Subcutaneous adipose tissue (tissue), 4 donors: ENCODE measurements around the gene ILK. TPM values are rescaled to one million over a fixed set of nuclear protein-coding genes. Genes with fewer than 3 reads are reported as not detected.

Experiments
- total RNA-seq, 4 donors: library from RNA; depleted of rRNA; stranded (reverse); fragments of >200 nt; gene quantifications; one replicate each; pipeline ENCODE4 v1.1.0, GENCODE V29; 2016
- TF ChIP-seq, protein P1 (sequence below): fragments of 450-650 bp; IDR thresholded peaks from one replicate; pipeline ENCODE4 v1.5.1; 2016; ENCODE audit warnings: low read depth, mild to moderate bottlenecking, control low read depth, antibody characterized with exemption, moderate library complexity

The ILK gene
- total RNA-seq: 100 to 1,000 TPM; 105 to 157 (median 119) TPM

DNA sequence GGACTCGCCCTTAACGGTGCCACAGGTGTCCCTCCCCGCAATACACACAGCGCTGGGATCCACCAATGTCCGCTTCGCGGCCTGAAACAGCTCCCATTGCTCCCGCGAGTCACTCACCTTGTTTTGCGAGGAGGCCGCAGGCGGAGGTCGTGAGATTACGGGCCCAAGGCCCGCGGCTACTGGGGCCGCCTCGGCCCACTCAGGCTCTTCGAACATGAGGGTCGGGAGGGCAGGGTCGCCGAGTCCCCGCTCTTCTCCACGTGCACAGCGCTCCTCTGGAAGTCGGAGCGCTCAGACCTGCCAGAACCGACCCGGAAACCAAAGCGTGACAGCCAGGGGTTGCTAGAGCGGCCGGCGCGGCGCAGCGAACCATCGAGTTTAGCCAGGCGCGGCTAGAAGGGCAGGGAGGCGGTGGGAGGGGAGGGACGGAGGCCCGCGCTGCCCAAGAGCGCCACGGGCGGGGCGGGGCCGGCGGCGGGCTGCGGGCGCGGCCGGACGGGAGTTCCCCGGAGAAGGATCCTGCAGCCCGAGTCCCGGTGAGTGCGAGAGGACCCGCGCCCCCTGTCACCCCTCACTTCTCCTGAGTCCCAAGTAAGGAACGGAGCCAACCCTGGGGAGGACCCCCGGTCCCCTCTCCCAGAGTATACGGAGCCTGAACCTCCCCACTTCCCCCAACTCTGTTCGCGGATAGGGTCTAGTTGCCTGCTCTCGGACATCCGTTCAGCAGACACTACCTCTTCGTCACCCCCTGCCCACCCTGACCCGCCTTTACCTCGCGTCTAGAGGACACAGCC lies at the start of gene ILK, which contains the start of gene RRP8:
ILK (plus strand) TSS at position 488 of the 794 bp plus-strand sequence. CDS start 498 bp downstream, outside the sequence.
RRP8 (minus strand) TSS at position 330 of the 794 bp plus-strand sequence; CDS start at position 216, 114 bp downstream.
- TF ChIP-seq, protein P1, sequence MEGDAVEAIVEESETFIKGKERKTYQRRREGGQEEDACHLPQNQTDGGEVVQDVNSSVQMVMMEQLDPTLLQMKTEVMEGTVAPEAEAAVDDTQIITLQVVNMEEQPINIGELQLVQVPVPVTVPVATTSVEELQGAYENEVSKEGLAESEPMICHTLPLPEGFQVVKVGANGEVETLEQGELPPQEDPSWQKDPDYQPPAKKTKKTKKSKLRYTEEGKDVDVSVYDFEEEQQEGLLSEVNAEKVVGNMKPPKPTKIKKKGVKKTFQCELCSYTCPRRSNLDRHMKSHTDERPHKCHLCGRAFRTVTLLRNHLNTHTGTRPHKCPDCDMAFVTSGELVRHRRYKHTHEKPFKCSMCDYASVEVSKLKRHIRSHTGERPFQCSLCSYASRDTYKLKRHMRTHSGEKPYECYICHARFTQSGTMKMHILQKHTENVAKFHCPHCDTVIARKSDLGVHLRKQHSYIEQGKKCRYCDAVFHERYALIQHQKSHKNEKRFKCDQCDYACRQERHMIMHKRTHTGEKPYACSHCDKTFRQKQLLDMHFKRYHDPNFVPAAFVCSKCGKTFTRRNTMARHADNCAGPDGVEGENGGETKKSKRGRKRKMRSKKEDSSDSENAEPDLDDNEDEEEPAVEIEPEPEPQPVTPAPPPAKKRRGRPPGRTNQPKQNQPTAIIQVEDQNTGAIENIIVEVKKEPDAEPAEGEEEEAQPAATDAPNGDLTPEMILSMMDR: no peak

DNA sequence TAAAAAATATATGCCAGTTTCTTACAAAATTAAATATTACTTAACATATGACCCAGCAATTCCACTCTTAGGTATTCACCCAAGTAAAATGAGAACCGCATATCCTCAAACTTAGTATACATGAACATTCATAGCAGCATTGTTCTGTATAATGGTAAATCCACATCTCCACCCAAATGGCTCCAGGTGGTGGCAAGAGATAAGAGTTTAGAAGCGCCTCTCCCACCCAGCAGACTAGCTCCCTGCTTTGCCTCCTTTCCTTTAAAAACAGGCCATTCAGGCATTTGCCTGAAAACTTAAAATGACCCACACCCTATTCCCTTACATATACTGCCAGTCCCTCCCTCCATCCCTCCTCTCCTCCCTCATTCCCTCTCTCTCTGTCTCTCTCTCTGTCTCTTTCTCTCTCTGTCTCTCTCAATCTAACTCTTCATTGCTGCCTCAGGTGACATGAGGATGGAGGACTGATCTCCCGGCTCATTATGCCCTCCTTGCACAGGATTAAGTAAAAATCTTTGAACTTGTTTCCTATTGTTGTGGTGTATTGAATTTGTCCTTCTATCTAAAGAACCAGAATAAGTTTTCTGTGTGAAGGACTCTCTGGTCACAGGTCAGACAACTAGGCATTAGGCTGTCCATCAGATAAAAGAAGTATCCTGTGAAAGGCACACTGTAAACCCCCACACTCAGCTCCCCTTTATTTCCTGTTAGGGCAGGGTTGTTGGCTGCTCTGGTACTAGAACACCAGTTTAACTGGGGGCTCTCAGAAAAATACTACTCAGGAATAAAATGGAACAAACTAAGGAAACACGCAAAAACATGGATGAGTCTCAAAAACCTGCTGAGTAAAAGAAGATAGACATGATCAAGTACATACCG lies 48.5 kb upstream of the ILK start:
- TF ChIP-seq, protein P1: no peak

DNA sequence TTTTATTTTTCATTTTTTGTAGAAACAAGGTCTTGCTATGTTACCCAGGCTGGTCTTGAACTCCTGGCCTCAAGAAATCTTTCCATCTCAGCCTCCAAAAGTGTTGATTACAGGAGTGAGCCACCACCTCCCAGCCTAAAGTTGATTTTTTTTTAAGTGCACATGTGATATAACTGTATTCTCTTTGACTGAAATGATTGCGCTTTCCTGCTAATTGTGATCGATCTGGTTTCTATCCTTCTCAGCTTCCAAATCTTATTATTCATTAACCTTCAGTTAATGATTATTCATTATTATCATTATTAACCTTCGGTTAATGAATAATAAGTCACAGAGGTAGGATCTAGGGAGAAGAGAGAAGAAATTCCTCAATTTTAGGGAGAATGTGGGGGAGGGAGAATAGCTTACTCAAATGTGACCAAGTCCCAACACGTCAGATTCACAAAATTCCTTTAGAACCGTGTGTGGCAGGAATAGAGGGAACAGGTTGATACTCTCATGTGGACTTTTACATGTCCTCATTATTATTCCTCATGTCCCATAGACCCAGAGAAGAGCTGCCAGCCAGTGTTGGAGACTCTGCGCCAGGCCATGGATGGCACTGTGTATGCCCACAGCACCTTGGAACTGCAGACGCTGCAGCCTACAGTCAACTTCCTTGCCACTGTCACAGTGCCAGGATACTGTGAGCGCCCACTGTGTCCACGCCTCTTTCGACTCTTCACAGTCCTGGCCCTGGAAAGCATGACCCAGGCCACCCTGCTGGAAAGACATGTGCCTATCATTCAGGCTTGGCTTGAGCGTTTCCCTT lies 47.2 kb upstream of the ILK start:
- TF ChIP-seq, protein P1: no peak

DNA sequence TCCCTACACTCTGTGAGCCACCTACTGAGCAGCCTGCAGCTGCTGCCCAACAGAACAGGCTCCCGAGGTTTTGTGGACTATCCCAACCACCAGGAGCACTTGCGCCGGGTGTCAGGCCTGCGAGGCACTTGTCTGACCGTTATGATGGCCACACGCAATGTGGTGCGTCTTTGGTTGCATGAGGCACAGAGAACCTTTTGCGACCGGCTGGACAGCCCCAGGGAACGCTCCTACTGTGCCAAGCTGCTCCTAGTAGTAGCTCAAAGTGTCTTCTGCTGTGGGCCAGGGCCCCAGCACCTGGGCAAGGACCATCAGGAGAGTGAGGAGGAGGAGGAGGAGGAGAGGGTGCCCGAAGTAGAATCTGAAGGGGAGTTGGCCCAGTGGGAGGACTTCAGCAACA lies 46.5 kb upstream of the ILK start:
- TF ChIP-seq, protein P1: no peak

DNA sequence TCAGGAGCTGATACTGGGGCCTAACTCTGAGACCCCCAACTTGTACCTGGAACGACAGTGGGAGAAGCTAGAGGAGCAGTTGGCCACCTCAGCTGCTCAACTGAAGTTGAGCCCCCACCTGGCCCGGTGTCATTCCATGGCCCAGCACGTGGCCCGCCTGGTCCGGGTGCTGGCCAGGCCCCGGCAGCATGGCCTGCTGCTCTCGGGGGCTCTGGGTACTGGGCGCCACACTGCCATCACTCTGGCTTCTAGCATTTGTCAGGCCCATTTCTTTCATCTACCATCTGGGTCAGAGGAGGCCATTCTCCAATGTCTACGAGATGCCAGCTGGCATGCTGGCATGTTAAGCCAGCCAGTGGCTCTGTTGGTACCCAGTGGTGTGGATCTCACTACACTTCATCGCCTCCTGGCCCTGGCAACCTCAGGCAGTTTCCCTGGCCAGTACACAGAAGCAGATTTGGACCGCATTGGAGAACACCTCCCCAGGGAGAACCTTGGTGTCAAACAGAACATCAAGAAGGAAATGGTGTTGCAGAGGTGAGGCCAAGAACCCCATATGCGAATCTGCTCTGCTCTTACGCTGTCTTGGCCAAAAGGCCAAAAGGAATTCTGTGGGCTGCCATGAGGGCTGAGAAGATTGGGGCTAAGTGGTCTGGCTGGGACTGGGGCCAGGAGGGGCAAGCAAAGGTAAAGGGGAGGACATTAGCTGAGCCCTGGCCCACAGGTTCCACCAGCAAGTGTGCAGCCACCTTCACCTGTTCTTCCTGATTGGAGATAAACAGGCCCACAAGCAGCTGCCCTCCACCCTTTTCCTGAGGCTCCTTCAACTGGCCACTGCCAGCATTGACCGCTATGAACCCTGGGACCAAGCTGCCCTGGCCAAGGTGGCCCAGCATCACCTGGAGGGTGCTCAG lies 45.6 kb upstream of the ILK start:
- TF ChIP-seq, protein P1: no peak

DNA sequence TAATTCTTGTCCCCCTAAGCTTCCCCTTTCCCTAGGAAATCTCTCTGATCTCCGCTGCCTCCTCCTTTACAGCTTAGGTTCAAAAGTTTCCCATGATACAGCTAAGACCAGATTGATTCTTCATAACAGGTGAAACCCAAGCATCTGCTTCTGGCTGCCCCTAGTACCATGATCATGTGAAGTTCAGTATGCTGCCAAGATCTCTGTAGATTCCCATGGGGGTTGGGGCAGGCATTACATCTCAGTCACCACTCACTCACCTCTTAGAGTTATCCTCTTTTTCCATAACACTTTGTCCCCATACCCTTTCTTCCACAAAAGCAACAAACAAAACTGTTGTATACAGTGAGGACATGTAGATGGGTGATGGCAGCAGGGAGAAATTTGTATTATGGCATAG lies 44.2 kb upstream of the ILK start:
- TF ChIP-seq, protein P1: no peak
